GM19328 (cell line): Measurements from ENCODE around the gene ATP8A2.
"Not testable (repeated sequence)": the region's sequence is repeated elsewhere in the genome, so short reads cannot be mapped to it uniquely, and the experiment has no call there.

Source experiments
- ATAC-seq: cut with Tn5 transposase; IDR thresholded peaks from one replicate; pipeline ENCODE4 v1.9.1; 2021; ENCODE audit warnings: mild to moderate bottlenecking, moderate library complexity; ENCODE audit not compliant: unreplicated experiment

The ATP8A2 gene

GRCh38 chr13:25457566-25457965 lies 85.8 kb downstream of the ATP8A2 start:
- no peak for ATAC-seq

- no peak for ATAC-seq
These were observed 90.7 kb downstream of the ATP8A2 start for GRCh38 chr13:25462301-25463125.

GRCh38 chr13:25463496-25463895 lies 91.7 kb downstream of the ATP8A2 start:
- no peak for ATAC-seq

GRCh38 chr13:25466880-25467279 lies 95.1 kb downstream of the ATP8A2 start:
- no peak for ATAC-seq

GRCh38 chr13:25468325-25469168 lies 96.8 kb downstream of the ATP8A2 start:
- ATAC-seq: no peak

- ATAC-seq: no peak
These were observed 97.4 kb downstream of the ATP8A2 start for GRCh38 chr13:25469169-25469525.

GRCh38 chr13:25473864-25474263 lies 102.1 kb downstream of the ATP8A2 start:
- no peak for ATAC-seq

GRCh38 chr13:25478186-25478585 lies 106.4 kb downstream of the ATP8A2 start:
- no peak for ATAC-seq

- no peak for ATAC-seq
These were observed 117.5 kb downstream of the ATP8A2 start for GRCh38 chr13:25489238-25489637.

- no peak for ATAC-seq
These were observed 118.5 kb downstream of the ATP8A2 start for GRCh38 chr13:25490236-25490635.

GRCh38 chr13:25493931-25494640 lies 122.3 kb downstream of the ATP8A2 start:
- ATAC-seq: no peak

- ATAC-seq: no peak
These were observed 123.1 kb downstream of the ATP8A2 start for GRCh38 chr13:25494698-25495411.

- no peak for ATAC-seq
These were observed 129.5 kb downstream of the ATP8A2 start for GRCh38 chr13:25501231-25501630.

- no peak for ATAC-seq
These were observed 130.3 kb downstream of the ATP8A2 start for GRCh38 chr13:25502031-25502430.

GRCh38 chr13:25502551-25502950 lies 130.8 kb downstream of the ATP8A2 start:
- ATAC-seq: no peak

GRCh38 chr13:25503856-25504255 lies 132.1 kb downstream of the ATP8A2 start:
- no peak for ATAC-seq

- ATAC-seq: no peak
These were observed 136.1 kb downstream of the ATP8A2 start for GRCh38 chr13:25507841-25508240.

GRCh38 chr13:25513060-25513459 lies 141.3 kb downstream of the ATP8A2 start:
- not testable (repeated sequence) for ATAC-seq

- no peak for ATAC-seq
These were observed 146.7 kb downstream of the ATP8A2 start for GRCh38 chr13:25518441-25518840.

GRCh38 chr13:25525884-25526283 lies 154.1 kb downstream of the ATP8A2 start:
- ATAC-seq: no peak

GRCh38 chr13:25528266-25528665 lies 156.5 kb downstream of the ATP8A2 start:
- no peak for ATAC-seq
